ENCODE data around the gene SEZ6L2. TPM values are rescaled to one million over a fixed set of nuclear protein-coding genes. Genes with fewer than 3 reads are reported as not detected.

The SEZ6L2 gene
- polyA plus RNA-seq, 1 donor: 52.3 TPM

DNA sequence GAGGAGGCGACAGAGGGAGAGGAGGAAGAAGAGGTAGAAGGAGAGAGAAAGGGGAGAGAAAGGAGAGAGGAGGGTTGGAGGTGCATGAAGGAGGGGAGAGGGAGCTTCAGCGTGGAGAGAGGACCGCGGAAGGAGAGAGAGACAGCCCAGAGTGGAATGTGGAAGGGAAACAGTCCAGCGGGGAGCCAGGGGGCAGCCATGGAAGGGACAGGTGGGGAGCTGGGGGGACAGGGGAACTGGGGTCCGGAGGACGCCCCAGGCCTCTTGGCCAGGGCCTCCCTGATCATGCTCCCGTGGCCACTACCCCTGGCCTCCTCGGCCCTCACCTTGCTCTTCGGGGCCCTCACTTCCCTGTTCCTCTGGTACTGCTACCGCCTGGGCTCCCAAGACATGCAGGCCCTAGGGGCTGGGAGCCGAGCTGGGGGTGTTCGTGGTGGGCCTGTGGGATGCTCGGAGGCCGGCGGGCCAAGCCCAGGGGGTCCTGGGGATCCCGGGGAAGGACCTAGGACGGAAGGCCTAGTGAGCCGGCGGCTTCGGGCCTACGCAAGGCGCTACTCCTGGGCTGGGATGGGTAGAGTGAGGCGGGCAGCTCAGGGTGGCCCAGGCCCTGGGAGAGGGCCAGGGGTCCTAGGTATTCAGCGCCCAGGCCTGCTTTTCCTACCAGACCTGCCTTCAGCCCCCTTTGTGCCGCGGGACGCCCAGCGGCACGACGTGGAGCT is 1.7 kb upstream of the SEZ6L2 start:
- Histone ChIP-seq H3K4me3 (ENCODE audit: low read length) (peak overlapping the region; percentile 48), H3K27ac (ENCODE audit: low read length) (peak overlapping the region; percentile 72)
- peak in 1 of 2 donors; percentile 32 for DNase-seq

DNA sequence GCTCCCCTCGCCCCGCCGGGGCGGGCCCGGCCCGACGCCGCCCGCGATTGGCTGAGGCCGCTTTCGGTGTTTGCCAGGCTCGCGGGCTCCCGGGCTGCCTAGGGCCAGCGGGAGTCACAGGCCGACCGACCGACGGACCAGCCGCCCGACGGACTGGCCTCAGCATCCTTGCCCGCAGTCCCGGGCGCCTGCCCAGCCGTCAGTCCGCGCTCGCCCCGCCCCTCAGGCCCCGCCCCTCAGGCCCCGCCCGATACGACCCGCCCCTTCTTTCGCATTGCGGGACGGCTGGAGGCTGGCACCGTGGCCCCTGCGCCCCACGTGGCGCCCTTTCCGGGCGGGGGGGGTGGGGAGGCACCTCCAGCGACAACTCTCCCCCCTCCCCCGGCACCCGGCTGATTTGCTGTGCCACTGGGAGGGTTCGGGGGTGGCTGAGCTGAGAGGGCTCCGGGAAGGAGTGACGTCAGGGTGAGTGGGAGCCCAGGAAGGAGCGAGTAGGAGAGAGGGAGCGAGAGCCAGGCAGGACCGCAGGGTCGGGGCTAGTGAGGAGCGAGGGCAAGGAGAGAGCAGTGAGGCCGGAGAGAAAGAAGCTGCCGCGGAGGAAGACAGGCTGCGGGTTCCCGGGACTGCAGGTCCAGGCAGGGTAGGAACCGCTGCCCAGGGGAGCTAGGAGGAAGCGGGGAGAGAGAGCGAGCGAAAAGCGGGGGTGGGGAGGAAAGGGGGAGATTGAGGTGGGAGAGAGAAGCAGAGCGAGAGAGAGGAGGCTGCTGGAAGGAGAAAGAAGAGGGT is 945 bp upstream of the SEZ6L2 start, which contains the start of gene ASPHD1:
Gene ASPHD1 (plus strand): TSS at position 387 of the 786 bp plus-strand sequence. CDS start 484 bp downstream, outside the sequence.
- H3K27me3 ChIP-seq (ENCODE audit: control insufficient read depth, insufficient read depth, low read length): no peaks in the 10 kb centered on the region
- H3K4me3 ChIP-seq (ENCODE audit: low read length): peak within 1 kb of the TSS; percentile 48
- no peaks in the 10 kb centered on the region for H3K36me3 ChIP-seq (ENCODE audit: control insufficient read depth, insufficient read depth, low read length)
- WGBS (ENCODE audit: insufficient coverage, low lambda C conversion rate): 1% methylated on average over 7 of the region's 67 CpGs
- H3K9me3 ChIP-seq (ENCODE audit: control insufficient read depth, low read depth, low read length): no peaks in the 10 kb centered on the region
- H3K4me1 ChIP-seq (ENCODE audit: control insufficient read depth, insufficient read depth, low read length): peaks cover 31% of the 10 kb centered on the region
- peak; percentile 58 to 82 for DNase-seq
- H3K27ac ChIP-seq (ENCODE audit: low read length): peak within 1 kb of the TSS; percentile 72

More for the DNA sequence above, 1.7 kb upstream of the SEZ6L2 start:
- H3K36me3 ChIP-seq (ENCODE audit: control insufficient read depth, insufficient read depth, low read length): no peaks in the 10 kb centered on the region
- peaks cover 31% of the 10 kb centered on the region for H3K4me1 ChIP-seq (ENCODE audit: control insufficient read depth, insufficient read depth, low read length)
- 29% methylated on average over 1 of the region's 31 CpGs for WGBS (ENCODE audit: insufficient coverage, low lambda C conversion rate)
- H3K27me3 ChIP-seq (ENCODE audit: control insufficient read depth, insufficient read depth, low read length): no peaks in the 10 kb centered on the region
- H3K9me3 ChIP-seq (ENCODE audit: control insufficient read depth, low read depth, low read length): no peaks in the 10 kb centered on the region

GRCh38 chr16:29898804-29899515 is 390 bp downstream of the SEZ6L2 start:
- H3K9me3 ChIP-seq (ENCODE audit: control insufficient read depth, low read depth, low read length): no peaks in the 10 kb centered on the region
- WGBS (ENCODE audit: insufficient coverage, low lambda C conversion rate): 7% methylated on average over 2 of the region's 25 CpGs
- H3K27me3 ChIP-seq (ENCODE audit: control insufficient read depth, insufficient read depth, low read length): no peaks in the 10 kb centered on the region
- H3K36me3 ChIP-seq (ENCODE audit: control insufficient read depth, insufficient read depth, low read length): no peaks in the 10 kb centered on the region
- H3K4me1 ChIP-seq (ENCODE audit: control insufficient read depth, insufficient read depth, low read length): peaks cover 34% of the 10 kb centered on the region
- H3K4me3 ChIP-seq (ENCODE audit: low read length): peak overlapping the region; percentile 48
- H3K27ac ChIP-seq (ENCODE audit: low read length): peak overlapping the region; percentile 72
- DNase-seq: peak; percentile 11 to 44

- Histone ChIP-seq H3K4me1 (ENCODE audit: control insufficient read depth, insufficient read depth, low read length) (peaks cover 39% of the 10 kb centered on the region), H3K4me3 (ENCODE audit: low read length) (peak overlapping the region; percentile 48), H3K36me3 (ENCODE audit: control insufficient read depth, insufficient read depth, low read length) (no peaks in the 10 kb centered on the region), H3K27me3 (ENCODE audit: control insufficient read depth, insufficient read depth, low read length) (no peaks in the 10 kb centered on the region), H3K27ac (ENCODE audit: low read length) (no peak overlapping the region), H3K9me3 (ENCODE audit: control insufficient read depth, low read depth, low read length) (no peaks in the 10 kb centered on the region)
- no CpG with 5 or more reads among the region's 9 CpGs for WGBS (ENCODE audit: insufficient coverage, low lambda C conversion rate)
- DNase-seq: peak in 1 of 2 donors; percentile 33
Measured at GRCh38 chr16:29898135-29898803, 1.1 kb downstream of the SEZ6L2 start.

DNA sequence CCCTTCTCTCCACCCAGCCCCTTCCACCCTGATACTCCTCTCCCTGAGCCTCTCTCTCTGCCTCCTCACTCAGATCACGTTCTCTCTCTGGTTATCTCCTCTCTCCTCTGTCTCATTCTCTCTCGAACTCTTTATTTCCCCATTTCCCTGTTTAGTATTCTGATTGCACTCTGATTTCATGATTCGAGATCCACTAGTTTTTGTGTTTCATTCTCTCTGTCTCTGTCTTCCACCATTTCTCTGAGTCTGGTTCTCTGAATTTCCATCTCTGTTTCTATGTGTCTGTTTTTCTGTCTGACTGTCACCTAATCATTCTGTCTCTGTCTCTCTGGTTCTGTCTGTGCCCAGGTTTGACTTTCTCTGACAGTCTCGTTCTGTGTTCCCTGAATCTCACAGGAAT is 2.0 kb downstream of the SEZ6L2 start:
- WGBS (ENCODE audit: insufficient coverage, low lambda C conversion rate): 61% methylated on average over 3 of the region's 4 CpGs
- H3K4me3 ChIP-seq (ENCODE audit: low read length): no peak overlapping the region
- peaks cover 49% of the 10 kb centered on the region for H3K4me1 ChIP-seq (ENCODE audit: control insufficient read depth, insufficient read depth, low read length)
- no peaks in the 10 kb centered on the region for H3K27me3 ChIP-seq (ENCODE audit: control insufficient read depth, insufficient read depth, low read length)
- no peak for DNase-seq
- H3K9me3 ChIP-seq (ENCODE audit: control insufficient read depth, low read depth, low read length): no peaks in the 10 kb centered on the region
- H3K36me3 ChIP-seq (ENCODE audit: control insufficient read depth, insufficient read depth, low read length): no peaks in the 10 kb centered on the region
- no peak overlapping the region for H3K27ac ChIP-seq (ENCODE audit: low read length)

DNA sequence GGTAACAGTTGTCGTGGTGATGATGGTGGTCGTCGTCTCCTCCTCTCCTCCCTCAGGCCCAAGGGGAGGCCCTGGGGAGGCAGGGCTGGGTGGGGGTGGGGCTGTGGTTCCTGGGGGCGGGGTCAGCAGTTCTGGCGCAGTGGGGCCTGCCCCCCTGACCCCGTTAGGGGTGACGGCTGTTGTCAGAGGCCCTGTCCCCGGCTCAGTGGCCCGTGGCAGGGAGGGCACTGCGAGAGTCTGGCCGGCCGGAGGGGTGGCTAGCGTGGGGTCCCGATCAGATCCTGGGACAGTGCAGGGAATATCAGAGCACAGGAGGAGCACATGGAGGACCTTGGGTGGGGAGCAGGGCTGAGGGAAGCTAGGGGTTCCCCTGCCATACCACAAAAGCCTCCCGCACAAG is 2.5 kb downstream of the SEZ6L2 start:
- Histone ChIP-seq H3K36me3 (ENCODE audit: control insufficient read depth, insufficient read depth, low read length) (no peaks in the 10 kb centered on the region), H3K4me3 (ENCODE audit: low read length) (no peak overlapping the region), H3K4me1 (ENCODE audit: control insufficient read depth, insufficient read depth, low read length) (peaks cover 50% of the 10 kb centered on the region), H3K27me3 (ENCODE audit: control insufficient read depth, insufficient read depth, low read length) (no peaks in the 10 kb centered on the region), H3K27ac (ENCODE audit: low read length) (no peak overlapping the region), H3K9me3 (ENCODE audit: control insufficient read depth, low read depth, low read length) (no peaks in the 10 kb centered on the region)
- no peak for DNase-seq
- no CpG with 5 or more reads among the region's 15 CpGs for WGBS (ENCODE audit: insufficient coverage, low lambda C conversion rate)

GRCh38 chr16:29894352-29894751 is 5.0 kb downstream of the SEZ6L2 start:
- Histone ChIP-seq H3K36me3 (ENCODE audit: control insufficient read depth, insufficient read depth, low read length) (no peaks in the 10 kb centered on the region), H3K27me3 (ENCODE audit: control insufficient read depth, insufficient read depth, low read length) (no peaks in the 10 kb centered on the region), H3K9me3 (ENCODE audit: control insufficient read depth, low read depth, low read length) (no peaks in the 10 kb centered on the region), H3K27ac (ENCODE audit: low read length) (no peak overlapping the region), H3K4me3 (ENCODE audit: low read length) (no peak overlapping the region), H3K4me1 (ENCODE audit: control insufficient read depth, insufficient read depth, low read length) (peaks cover 39% of the 10 kb centered on the region)
- WGBS (ENCODE audit: insufficient coverage, low lambda C conversion rate): 83% methylated on average over 1 of the region's 4 CpGs
- no peak for DNase-seq

DNA sequence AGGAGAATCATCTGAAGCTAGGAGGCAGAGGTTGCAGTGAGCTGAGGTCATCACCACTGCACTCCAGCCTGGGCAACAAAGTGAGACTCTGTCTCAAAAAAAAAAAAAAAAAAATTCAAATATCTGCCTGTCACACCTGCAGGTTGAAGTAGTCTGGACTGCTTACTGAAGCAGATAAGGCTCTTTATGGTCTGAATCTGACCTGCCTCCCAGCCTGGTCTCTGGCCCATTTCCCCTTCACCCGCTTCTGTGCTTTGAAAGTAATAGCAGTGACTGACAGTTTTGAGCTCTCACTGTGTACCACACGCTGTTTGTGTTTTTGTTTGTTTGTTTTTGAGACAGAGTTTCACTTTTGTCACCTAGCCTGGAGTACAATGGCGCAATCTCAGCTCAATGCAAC is 5.8 kb downstream of the SEZ6L2 start:
- Histone ChIP-seq H3K4me3 (ENCODE audit: low read length) (no peak overlapping the region), H3K9me3 (ENCODE audit: control insufficient read depth, low read depth, low read length) (no peaks in the 10 kb centered on the region), H3K4me1 (ENCODE audit: control insufficient read depth, insufficient read depth, low read length) (peaks cover 36% of the 10 kb centered on the region), H3K27ac (ENCODE audit: low read length) (peak overlapping the region; percentile 92), H3K27me3 (ENCODE audit: control insufficient read depth, insufficient read depth, low read length) (no peaks in the 10 kb centered on the region), H3K36me3 (ENCODE audit: control insufficient read depth, insufficient read depth, low read length) (no peaks in the 10 kb centered on the region)
- no CpG with 5 or more reads among the region's 3 CpGs for WGBS (ENCODE audit: insufficient coverage, low lambda C conversion rate)
- peak; percentile 34 to 70 for DNase-seq

GRCh38 chr16:29892458-29892813 is 6.9 kb downstream of the SEZ6L2 start:
- WGBS (ENCODE audit: insufficient coverage, low lambda C conversion rate): no CpG with 5 or more reads among the region's 6 CpGs
- Histone ChIP-seq H3K4me1 (ENCODE audit: control insufficient read depth, insufficient read depth, low read length) (peaks cover 25% of the 10 kb centered on the region), H3K27me3 (ENCODE audit: control insufficient read depth, insufficient read depth, low read length) (no peaks in the 10 kb centered on the region), H3K4me3 (ENCODE audit: low read length) (no peak overlapping the region), H3K27ac (ENCODE audit: low read length) (peak overlapping the region; percentile 92), H3K9me3 (ENCODE audit: control insufficient read depth, low read depth, low read length) (no peaks in the 10 kb centered on the region), H3K36me3 (ENCODE audit: control insufficient read depth, insufficient read depth, low read length) (peaks cover 2% of the 10 kb centered on the region)
- DNase-seq: peak in 1 of 2 donors; percentile 45

Measured in large intestine (tissue), 3 donors.